ENCODE results near the gene PTPRE.

GRCh38 chr10:127904311-127905000 is 2.4 kb upstream of the PTPRE start:
- no peak for TF ChIP-seq CTCF (IDR thresholded peaks at IDR 0.05; ENCODE audit: low read depth, low read length)
- TF ChIP-seq EZH2phosphoT487 (IDR thresholded peaks at IDR 0.05; ENCODE audit: low read depth), result no peak
